Measurements from ENCODE around the gene SLC23A3. TPM values are rescaled to one million over a fixed set of nuclear protein-coding genes. Genes with fewer than 3 reads are reported as not detected.
"Not testable (repeated sequence)": the region's sequence is repeated elsewhere in the genome, so short reads cannot be mapped to it uniquely, and the experiment has no call there.

The SLC23A3 gene
- total and polyA plus RNA-seq, 12 donors: 0.28 to 2.1 (median 0.47) TPM

- ATAC-seq (peak; percentile 97 to 99 (median 98)), DNase-seq (peak; percentile 94 to 96)
- H3K4me3 ChIP-seq: peak within 1 kb of the TSS; percentile 33 to 82 (median 70)
- intact Hi-C loops (cut with DNase I): loop anchor here in 7 of 10 donors (1.0 to 5.0 kb wide), 9 partner anchors 12 to 72 kb away; partner anchors contain the start of genes CNPPD1 (in 2 of the 7), NHEJ1 (in 2 of the 7), ABCB6 (in 1 of the 7) and DNAJB2 (in 1 of the 7)
- peaks cover 0 to 40% (median 17%) of the 10 kb centered on the region in 9 donors for H3K36me3 ChIP-seq
- peaks cover 0 to 2% (median 0%) of the 10 kb centered on the region in 11 donors for H3K9me3 ChIP-seq
- peak within 1 kb of the TSS; percentile 80 to 99 (median 95) for H3K27ac ChIP-seq
- peaks cover 8 to 30% (median 20%) of the 10 kb centered on the region in 9 donors for H3K4me1 ChIP-seq
- TF ChIP-seq CTCF (IDR thresholded peaks at IDR 0.05): peak in 1 of 9 donors; percentile 7
- 0 to 1% methylated on average over 48 to 75 of the region's 76 CpGs for WGBS, 2 donors
- no peaks in the 10 kb centered on the region for H3K27me3 ChIP-seq
These were observed 36.7 kb upstream of the SLC23A3 start, which contains the start of gene ZFAND2B for GRCh38 chr2:219206328-219207133. TSS of gene ZFAND2B (plus strand) at chr2:219206782. CDS start at chr2:219206988, 206 bp downstream.

GRCh38 chr2:219205981-219206327 is 36.1 kb upstream of the SLC23A3 start:
- Histone ChIP-seq H3K4me3 (peak overlapping the region; percentile 33 to 82 (median 70)), H3K27ac (peak overlapping the region; percentile 80 to 99 (median 95)), H3K4me1 (peaks cover 8 to 25% (median 20%) of the 10 kb centered on the region in 9 donors), H3K27me3 (no peaks in the 10 kb centered on the region), H3K36me3 (peaks cover 0 to 35% (median 17%) of the 10 kb centered on the region in 9 donors), H3K9me3 (peaks cover 0 to 2% (median 0%) of the 10 kb centered on the region in 11 donors)
- DNase-seq (no peak), ATAC-seq (no peak)
- TF ChIP-seq CTCF (IDR thresholded peaks at IDR 0.05): no peak
- intact Hi-C loops (cut with DNase I): loop anchor here in 7 of 10 donors (1.0 to 5.0 kb wide), 9 partner anchors 12 to 73 kb away; partner anchors contain the start of genes CNPPD1 (in 2 of the 7), NHEJ1 (in 2 of the 7), ABCB6 (in 1 of the 7) and DNAJB2 (in 1 of the 7)
- 17 to 20% methylated on average over 7 of the region's 7 CpGs for WGBS, 2 donors

- DNase-seq (no peak), ATAC-seq (no peak)
- 84 to 86% methylated on average over 5 of the region's 5 CpGs for WGBS, 2 donors
- no peak for TF ChIP-seq CTCF (IDR thresholded peaks at IDR 0.05)
- Histone ChIP-seq H3K4me1 (peaks cover 8 to 25% (median 20%) of the 10 kb centered on the region in 9 donors), H3K36me3 (peaks cover 0 to 27% (median 17%) of the 10 kb centered on the region in 9 donors), H3K4me3 (no peak overlapping the region), H3K9me3 (peaks cover 0 to 2% (median 0%) of the 10 kb centered on the region in 11 donors), H3K27ac (no peak overlapping the region), H3K27me3 (no peaks in the 10 kb centered on the region)
- intact Hi-C loops (cut with DNase I): loop anchor here in 2 of 10 donors (5.0 kb wide), 2 partner anchors 33 to 43 kb away; partner anchors contain the start of genes NHEJ1 (in 1 of the 2) and SLC23A3 (in 1 of the 2)
These were observed 35.3 kb upstream of the SLC23A3 start for GRCh38 chr2:219205165-219205538.

- intact Hi-C loops (cut with DNase I): loop anchor here in 2 of 10 donors (5.0 kb wide), 2 partner anchors 32 to 42 kb away; partner anchors contain the start of genes NHEJ1 (in 1 of the 2) and SLC23A3 (in 1 of the 2)
- Histone ChIP-seq H3K4me3 (no peak overlapping the region), H3K27ac (no peak overlapping the region), H3K27me3 (peaks cover 0 to 2% (median 0%) of the 10 kb centered on the region in 7 donors), H3K4me1 (peaks cover 8 to 25% (median 20%) of the 10 kb centered on the region in 9 donors), H3K36me3 (peaks cover 0 to 21% (median 12%) of the 10 kb centered on the region in 9 donors), H3K9me3 (peaks cover 0 to 2% (median 0%) of the 10 kb centered on the region in 11 donors)
- no peak for ATAC-seq
- WGBS, 2 donors: 90 to 92% methylated on average over 7 of the region's 7 CpGs
- no peak for DNase-seq
- TF ChIP-seq CTCF (IDR thresholded peaks at IDR 0.05): no peak
These were observed 34.8 kb upstream of the SLC23A3 start for GRCh38 chr2:219204425-219205164.

GRCh38 chr2:219201331-219201730 is 31.5 kb upstream of the SLC23A3 start:
- WGBS, 2 donors: 90 to 91% methylated on average over 19 to 20 of the region's 21 CpGs
- H3K27ac ChIP-seq; ATAC-seq; H3K36me3 ChIP-seq; DNase-seq; H3K4me3 ChIP-seq; H3K4me1 ChIP-seq; H3K9me3 ChIP-seq; intact Hi-C loops (cut with DNase I): not testable (repeated sequence)
- H3K27me3 ChIP-seq: peaks cover 0 to 22% (median 3%) of the 10 kb centered on the region in 7 donors
